Stimulated activated CD4-positive, alpha-beta T cell treated with anti-CD3 and anti-CD28 coated beads, Interleukin-4, amount 100 ng/mL, for 1 hour (primary cell): ENCODE results near the gene PAK1.
"Not testable (repeated sequence)": the region's sequence is repeated elsewhere in the genome, so short reads cannot be mapped to it uniquely, and the experiment has no call there.

Source experiments
- DNase-seq: peaks from one replicate; pipeline ENCODE4 v3.0.0-alpha.2; 2020

Gene PAK1

GRCh38 chr11:77301510-77301909 lies 172.4 kb downstream of the PAK1 start, which contains the start of gene GDPD4:
Gene GDPD4 (minus strand): TSS chr11:77301686. CDS start chr11:77285137, 16,549 bp downstream.
- DNase-seq: no peak

- no peak for DNase-seq
Measured at GRCh38 chr11:77300695-77301094, 173.2 kb downstream of the PAK1 start.

- not testable (repeated sequence) for DNase-seq
Measured at GRCh38 chr11:77300028-77300427, 173.9 kb downstream of the PAK1 start.

GRCh38 chr11:77299528-77299993 lies 174.3 kb downstream of the PAK1 start:
- no peak for DNase-seq

- DNase-seq: no peak
Measured at GRCh38 chr11:77294040-77294439, 179.9 kb downstream of the PAK1 start.

GRCh38 chr11:77289737-77290136 lies 184.2 kb downstream of the PAK1 start:
- DNase-seq: no peak

- DNase-seq: no peak
Measured at GRCh38 chr11:77287615-77288273, 186.2 kb downstream of the PAK1 start.

GRCh38 chr11:77287136-77287535 lies 186.8 kb downstream of the PAK1 start:
- no peak for DNase-seq

GRCh38 chr11:77284476-77285468 lies 189.1 kb downstream of the PAK1 start:
- no peak for DNase-seq

- DNase-seq: no peak
Measured at GRCh38 chr11:77283101-77283500, 190.8 kb downstream of the PAK1 start.

GRCh38 chr11:77278595-77279506 lies 195.0 kb downstream of the PAK1 start:
- no peak for DNase-seq

- no peak for DNase-seq
Measured at GRCh38 chr11:77276271-77276670, 197.6 kb downstream of the PAK1 start.
